HG03175 (cell line): Measurements from ENCODE around the gene SRP54.
A peak's percentile ranks its signal among the peaks of the same experiment; 100 is the strongest.
"Not testable (repeated sequence)": the region's sequence is repeated elsewhere in the genome, so short reads cannot be mapped to it uniquely, and the experiment has no call there.

Source experiments
- ATAC-seq: cut with Tn5 transposase; IDR thresholded peaks from one replicate; pipeline ENCODE4 v1.9.1; 2021; ENCODE audit warnings: mild to moderate bottlenecking, moderate library complexity; ENCODE audit not compliant: unreplicated experiment

SRP54 gene

GRCh38 chr14:34983148-34983760 lies 462 bp downstream of the SRP54 start:
- peak; percentile 12 for ATAC-seq

GRCh38 chr14:34983786-34984185 lies 994 bp downstream of the SRP54 start:
- no peak for ATAC-seq

GRCh38 chr14:34985740-34986139 lies 2.9 kb downstream of the SRP54 start:
- no peak for ATAC-seq

- ATAC-seq, result no peak
These were observed 4.4 kb downstream of the SRP54 start for GRCh38 chr14:34987180-34987579.

- ATAC-seq, result no peak
These were observed 7.0 kb downstream of the SRP54 start for GRCh38 chr14:34989762-34990161.

- no peak for ATAC-seq
These were observed 10.6 kb downstream of the SRP54 start for GRCh38 chr14:34993426-34993825.

GRCh38 chr14:34994668-34995067 lies 11.9 kb downstream of the SRP54 start:
- no peak for ATAC-seq

- no peak for ATAC-seq
These were observed 15.0 kb downstream of the SRP54 start for GRCh38 chr14:34997762-34998161.

GRCh38 chr14:34999500-34999899 lies 16.7 kb downstream of the SRP54 start:
- no peak for ATAC-seq

- no peak for ATAC-seq
These were observed 18.8 kb downstream of the SRP54 start for GRCh38 chr14:35001621-35002020.

- no peak for ATAC-seq
These were observed 22.0 kb downstream of the SRP54 start for GRCh38 chr14:35004839-35005238.

GRCh38 chr14:35016568-35016967 lies 33.8 kb downstream of the SRP54 start:
- no peak for ATAC-seq

- no peak for ATAC-seq
These were observed 37.9 kb downstream of the SRP54 start for GRCh38 chr14:35020713-35021112.

GRCh38 chr14:35028435-35028834 lies 45.6 kb downstream of the SRP54 start:
- ATAC-seq, result no peak

GRCh38 chr14:35032562-35032961 lies 49.8 kb downstream of the SRP54 start:
- no peak for ATAC-seq

- no peak for ATAC-seq
These were observed 51.6 kb downstream of the SRP54 start for GRCh38 chr14:35034440-35034833.

GRCh38 chr14:35034944-35035554 lies 52.3 kb downstream of the SRP54 start:
- ATAC-seq, result not testable (repeated sequence)

GRCh38 chr14:35038312-35038711 lies 55.5 kb downstream of the SRP54 start:
- ATAC-seq, result not testable (repeated sequence)

GRCh38 chr14:35042632-35043031 lies 59.8 kb downstream of the SRP54 start:
- no peak for ATAC-seq

- no peak for ATAC-seq
These were observed 60.3 kb downstream of the SRP54 start for GRCh38 chr14:35043046-35043445.

GRCh38 chr14:35044939-35045797 lies 62.4 kb downstream of the SRP54 start:
- ATAC-seq, result no peak

- no peak for ATAC-seq
These were observed 62.9 kb downstream of the SRP54 start for GRCh38 chr14:35045798-35046047.
